B cell (primary cell): ENCODE measurements around the gene PIGC. TPM values are rescaled to one million over a fixed set of nuclear protein-coding genes. Genes with fewer than 3 reads are reported as not detected.

Experiments used
- ATAC-seq: fragments of 200-7000 bp; cut with Tn5 transposase; one replicate; pipeline ENCODE4 v1.10.0; 2021; ENCODE audit warnings: low read depth, mild to moderate bottlenecking, moderate number of reproducible peaks, moderate library complexity
- CTCF ChIA-PET: fragments of 350-600 bp; sonication (Branson Sonifier 250); formaldehyde crosslinking; loops from one replicate; lab custom pipeline; 2021; ENCODE audit warnings: antibody characterized with exemption, inconsistent platforms; lab: Charles Lee
- POLR2A ChIA-PET: fragments of 350-600 bp; sonication (Branson Sonifier 250); formaldehyde crosslinking; loops from one replicate; lab custom pipeline; 2021; ENCODE audit warnings: antibody characterized with exemption; lab: Charles Lee
- DNase-seq: peaks from one replicate; pipeline ENCODE4 v3.0.0; 2013
- H2AFZ ChIP-seq: 2 replicates; pipeline ENCODE4 v1.6.1; 2012; ENCODE audit warnings: mild to moderate bottlenecking, low read depth, low read length; ENCODE audit not compliant: insufficient read depth, poor library complexity, severe bottlenecking
- H3K27ac ChIP-seq, 2 donors: 1 replicate in 1 of 2; 2 replicates in 1 of 2; pipeline ENCODE4 v1.5.1; 2012 to 2013; ENCODE audit warnings: low read length in 2 of 2, mild to moderate bottlenecking in 2 of 2, moderate library complexity in 1 of 2
- H3K27me3 ChIP-seq, 4 experiments: fragments of 200-600 bp in 1 of 4; sonication (generic) in 1 of 4; replicated peaks in 1 of 4; 1 replicate in 2 of 4; 2 replicates in 2 of 4; pipeline versions ENCODE4 v1.6.1 to v1.7.0; 2013 to 2016; ENCODE audit warnings: low read length in 3 of 4, mild to moderate bottlenecking in 2 of 4, mixed read lengths in 1 of 4, moderate library complexity in 1 of 4; ENCODE audit not compliant: insufficient read depth in 4 of 4, control insufficient read depth in 3 of 4; ENCODE audit errors: control extremely low read depth in 1 of 4
- H3K36me3 ChIP-seq, 2 experiments: replicated peaks in 1 of 2; 1 replicate in 1 of 2; 2 replicates in 1 of 2; pipeline versions ENCODE4 v1.6.1 to v1.7.1; 2013; ENCODE audit warnings: low read length in 1 of 2; ENCODE audit not compliant: insufficient read depth in 2 of 2, control insufficient read depth in 1 of 2; ENCODE audit errors: control extremely low read depth in 1 of 2, extremely low read depth in 1 of 2
- H3K4me1 ChIP-seq, 2 donors: fragments of 200-600 bp in 1 of 2; sonication (generic) in 1 of 2; 1 replicate in 1 of 2; 2 replicates in 1 of 2; pipeline versions ENCODE4 v1.5.1 to v1.6.1; 2013 to 2017; ENCODE audit warnings: low read length in 2 of 2; ENCODE audit not compliant: control insufficient read depth in 2 of 2, insufficient read depth in 2 of 2
- H3K4me2 ChIP-seq: replicated peaks from 2 replicates; pipeline ENCODE3; 2012; ENCODE audit warnings: mild to moderate bottlenecking, low read depth, low read length; ENCODE audit not compliant: poor library complexity, severe bottlenecking
- H3K4me3 ChIP-seq, 5 experiments: fragments of 200-600 bp in 1 of 5; sonication (generic) in 1 of 5; 1 replicate in 3 of 5; 2 replicates in 2 of 5; pipeline versions ENCODE4 v1.5.1 to v1.7.0; 2011 to 2016; ENCODE audit warnings: low read length in 4 of 5, mild to moderate bottlenecking in 4 of 5, low read depth in 2 of 5, control low read depth in 1 of 5, moderate library complexity in 1 of 5; ENCODE audit not compliant: insufficient read depth in 1 of 5; ENCODE audit errors: control extremely low read depth in 1 of 5, extremely low read depth in 1 of 5
- H3K79me2 ChIP-seq: fragments of 200-600 bp; sonication (generic); one replicate; pipeline ENCODE4 v1.6.0; 2016; ENCODE audit warnings: low read length; ENCODE audit not compliant: control insufficient read depth, insufficient read depth
- H3K9ac ChIP-seq: fragments of 200-600 bp; sonication (generic); 2 replicates; pipeline ENCODE4 v1.6.1; 2017; ENCODE audit warnings: mild to moderate bottlenecking, low read length, moderate library complexity
- H3K9me3 ChIP-seq, 3 donors: one replicate each; pipeline versions ENCODE4 v1.6.1 to v1.7.1; 2013; ENCODE audit warnings: low read length in 2 of 3; ENCODE audit not compliant: control insufficient read depth in 2 of 3, insufficient read depth in 1 of 3; ENCODE audit errors: control extremely low read depth in 1 of 3
- H4K20me1 ChIP-seq: 2 replicates; pipeline ENCODE4 v1.6.0; 2012; ENCODE audit warnings: mild to moderate bottlenecking, low read length; ENCODE audit not compliant: insufficient read depth, control insufficient read depth, poor library complexity, severe bottlenecking
- H3K27ac Mint-ChIP-seq: one replicate; pipeline ENCODE4 v1.8.0; 2021; ENCODE audit warnings: mixed read lengths
- H3K27me3 Mint-ChIP-seq: one replicate; pipeline ENCODE4 v1.8.0; 2021; ENCODE audit warnings: mixed read lengths
- H3K4me1 Mint-ChIP-seq: one replicate; pipeline ENCODE4 v1.8.0; 2021; ENCODE audit warnings: mixed read lengths
- H3K4me3 Mint-ChIP-seq: one replicate; pipeline ENCODE4 v1.8.0; 2021; ENCODE audit warnings: mixed read lengths
- H3K9me3 Mint-ChIP-seq: one replicate; pipeline ENCODE4 v1.8.0; 2022; ENCODE audit warnings: mixed read lengths; ENCODE audit not compliant: insufficient read depth
- CTCF ChIP-seq: fragments of 200-600 bp; IDR thresholded peaks from one replicate; pipeline ENCODE4 v1.8.0; 2022; ENCODE audit warnings: antibody characterized with exemption, mild to moderate bottlenecking
- EZH2 ChIP-seq: IDR thresholded peaks from 2 replicates; pipeline ENCODE4 v1.6.1; 2012; ENCODE audit warnings: borderline replicate concordance, low read depth, mild to moderate bottlenecking, moderate library complexity, low read length; ENCODE audit not compliant: insufficient read depth, poor library complexity, severe bottlenecking
- WGBS: methylation state at CpG from one replicate; pipeline ENCODE4 v1.1.5; 2013; ENCODE audit warnings: missing lambda C conversion rate; ENCODE audit not compliant: insufficient coverage; 5-methylcytosine and 5-hydroxymethylcytosine counted together
- intact Hi-C: fragments of 100-400 bp; cut with micrococcal nuclease; formaldehyde crosslinking; loops from one replicate; pipeline ENCODE4 v1.10.0; 2022
- polyA plus RNA-seq: library from polyadenylated mRNA; depleted of rRNA; stranded (reverse); fragments of >200 nt; gene quantifications from 2 replicates; pipeline ENCODE4 v1.2.3, GENCODE V29; 2012
- total RNA-seq, 2 donors: library from RNA; stranded (reverse); fragments of 120-200 nt in 1 of 2; gene quantifications; 1 replicate in 1 of 2; 2 replicates in 1 of 2; pipeline versions ENCODE4 v1.2.3 to v1.2.4, GENCODE V29; 2013 to 2022

The PIGC gene
- total and polyA plus RNA-seq, 2 donors (not counting 1 experiment from before 2014, with no cell fraction given) = 16.2 to 28.8 TPM

DNA sequence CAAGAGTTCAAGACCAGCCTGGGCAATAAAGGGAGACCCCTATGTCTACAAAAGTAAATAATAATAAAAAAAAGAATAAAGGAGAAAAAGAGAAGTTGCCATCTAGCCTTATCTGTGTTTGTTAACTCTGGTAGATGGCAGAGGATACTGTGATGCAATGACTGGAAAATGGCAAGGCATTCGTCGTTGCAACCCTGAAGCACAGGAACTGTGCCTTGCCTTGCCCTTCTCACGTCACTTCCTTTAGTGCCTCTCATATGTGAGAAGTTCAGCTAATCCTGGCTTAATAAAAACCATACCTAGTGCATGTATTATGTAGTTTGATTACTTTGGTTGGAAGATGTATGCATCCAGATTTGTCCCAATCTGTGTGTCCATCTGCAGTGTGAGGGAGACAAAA is 25.8 kb upstream of the PIGC start:
- Mint-ChIP-seq H3K27ac (no peak overlapping the region), H3K9me3 (no peaks in the 10 kb centered on the region), H3K4me1 (no peaks in the 10 kb centered on the region), H3K4me3 (no peak overlapping the region), H3K27me3 (peaks cover 14% of the 10 kb centered on the region)
- no peak overlapping the region for H3K4me2 ChIP-seq
- ChIA-PET CTCF (no interaction called here), POLR2A (no interaction called here)
- no peak for TF ChIP-seq CTCF
- TF ChIP-seq EZH2 = no peak
- WGBS = 75% methylated on average over 2 of the region's 3 CpGs
- no peak overlapping the region for H3K9ac ChIP-seq
- peaks cover 0 to 4% (median 0%) of the 10 kb centered on the region in 4 experiments for H3K27me3 ChIP-seq
- H3K36me3 ChIP-seq = no peaks in the 10 kb centered on the region
- DNase-seq = no peak
- intact Hi-C loops = no loop called here
- no peak overlapping the region for H3K27ac ChIP-seq
- no peak overlapping the region for H2AFZ ChIP-seq
- ATAC-seq = no peak
- H4K20me1 ChIP-seq = no peaks in the 10 kb centered on the region
- H3K9me3 ChIP-seq = no peaks in the 10 kb centered on the region
- no peaks in the 10 kb centered on the region for H3K4me1 ChIP-seq
- no peak overlapping the region for H3K4me3 ChIP-seq
- no peaks in the 10 kb centered on the region for H3K79me2 ChIP-seq

DNA sequence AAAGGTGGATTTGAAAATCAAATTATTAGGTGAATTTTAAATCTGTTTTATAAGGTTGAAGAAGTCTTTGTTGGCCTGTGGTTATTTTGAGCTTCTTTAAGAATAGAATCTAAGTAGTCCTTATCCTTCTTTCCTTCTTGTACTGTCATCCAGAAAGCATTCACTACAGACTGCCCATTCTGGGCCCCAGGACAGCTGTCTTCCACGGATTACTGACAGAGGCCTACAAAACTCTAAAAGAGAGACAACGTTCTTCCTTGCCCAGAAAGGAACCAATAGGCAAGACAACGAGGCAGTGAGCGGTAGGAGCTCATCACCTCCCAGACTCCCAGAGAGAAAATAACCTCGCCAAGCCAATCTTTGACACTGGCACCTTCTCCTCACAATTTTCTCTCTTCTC is 24.4 kb upstream of the PIGC start:
- Histone ChIP-seq H3K4me2 (no peak overlapping the region), H3K79me2 (no peaks in the 10 kb centered on the region), H3K4me1 (no peaks in the 10 kb centered on the region), H3K9ac (no peak overlapping the region), H3K4me3 (no peak overlapping the region), H4K20me1 (no peaks in the 10 kb centered on the region), H3K27me3 (peaks cover 0 to 4% (median 0%) of the 10 kb centered on the region in 4 experiments), H3K27ac (no peak overlapping the region), H3K36me3 (no peaks in the 10 kb centered on the region), H3K9me3 (no peaks in the 10 kb centered on the region), H2AFZ (no peak overlapping the region)
- no peak overlapping the region for H3K27ac Mint-ChIP-seq
- no peak overlapping the region for H3K4me3 Mint-ChIP-seq
- DNase-seq (no peak), ATAC-seq (no peak)
- H3K9me3 Mint-ChIP-seq = no peaks in the 10 kb centered on the region
- ChIA-PET CTCF (no interaction called here), POLR2A (no interaction called here)
- no peaks in the 10 kb centered on the region for H3K4me1 Mint-ChIP-seq
- TF ChIP-seq EZH2 = no peak
- TF ChIP-seq CTCF = no peak
- WGBS = 95% methylated on average over 5 of the region's 5 CpGs
- intact Hi-C loops = no loop called here
- peaks cover 10% of the 10 kb centered on the region for H3K27me3 Mint-ChIP-seq
